Measurements from ENCODE around the gene ABHD17B.
A peak's percentile ranks its signal among the peaks of the same experiment; 100 is the strongest.
"Not testable (repeated sequence)": the region's sequence is repeated elsewhere in the genome, so short reads cannot be mapped to it uniquely, and the experiment has no call there.

Gene ABHD17B

GRCh38 chr9:71915495-71915894, 4.5 kb upstream of the ABHD17B start:
- DNase-seq (ENCODE audit: low read depth), result no peak

GRCh38 chr9:71911908-71912335, 929 bp upstream of the ABHD17B start:
- DNase-seq (ENCODE audit: low read depth), result no peak

DNA sequence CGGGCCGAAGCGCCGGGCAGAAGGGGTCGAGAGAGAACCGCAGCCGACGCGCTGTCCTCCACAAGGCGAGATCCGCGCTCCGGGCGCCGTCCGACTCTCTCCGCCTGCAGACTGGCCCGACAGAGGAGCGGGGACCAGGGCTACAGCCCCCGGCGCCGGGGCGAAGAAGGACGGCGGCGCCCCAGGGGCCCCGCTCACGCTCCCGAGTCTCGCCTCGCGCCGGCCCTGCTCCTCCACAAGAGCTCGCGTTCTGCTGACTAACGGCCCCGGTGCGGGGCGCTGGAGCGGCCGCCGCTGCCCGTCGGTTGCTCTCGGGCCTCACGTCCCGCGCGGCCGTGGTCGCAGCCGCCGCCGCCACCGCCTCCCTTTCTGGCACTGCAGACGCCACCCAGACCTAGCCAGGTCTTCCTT, 338 bp downstream of the ABHD17B start:
- no peak for DNase-seq (ENCODE audit: low read depth)

DNA sequence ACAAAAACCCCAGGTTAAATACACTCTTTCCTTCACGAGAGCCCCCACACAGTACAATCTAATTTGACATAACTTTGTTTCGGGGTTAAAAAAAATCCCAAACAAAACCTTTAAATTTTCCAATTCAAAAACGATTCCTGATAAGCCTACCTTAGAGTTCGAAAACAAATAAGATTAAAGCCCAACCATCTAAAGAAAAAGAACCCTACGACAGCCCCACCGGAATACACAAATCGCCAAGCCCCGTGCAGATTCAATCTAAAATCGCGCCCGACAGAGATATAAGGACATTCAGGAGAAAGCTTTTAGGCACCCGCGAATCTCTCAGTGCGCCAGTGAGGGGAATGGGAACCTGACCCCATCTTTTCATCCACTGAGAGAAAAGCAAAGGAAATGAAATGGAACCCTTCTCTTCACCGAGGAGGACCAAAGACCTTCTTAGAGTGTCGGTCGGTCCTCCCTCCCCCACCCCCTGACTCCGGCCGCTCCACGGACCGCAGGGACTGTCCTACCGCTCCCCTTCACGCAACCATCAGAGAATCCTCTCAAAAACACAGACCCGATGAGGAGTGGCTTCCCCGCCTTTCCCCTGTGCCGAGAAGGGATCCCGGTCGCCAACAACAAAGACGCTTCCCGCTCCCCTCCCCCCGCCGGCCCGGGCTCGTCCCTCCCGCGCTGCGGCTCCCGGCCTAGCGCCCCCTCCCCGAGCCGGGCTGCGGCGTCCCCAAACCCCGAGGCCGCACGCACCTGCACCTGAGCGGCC, 925 bp downstream of the ABHD17B start:
- peak; percentile 55 for DNase-seq (ENCODE audit: low read depth)

DNA sequence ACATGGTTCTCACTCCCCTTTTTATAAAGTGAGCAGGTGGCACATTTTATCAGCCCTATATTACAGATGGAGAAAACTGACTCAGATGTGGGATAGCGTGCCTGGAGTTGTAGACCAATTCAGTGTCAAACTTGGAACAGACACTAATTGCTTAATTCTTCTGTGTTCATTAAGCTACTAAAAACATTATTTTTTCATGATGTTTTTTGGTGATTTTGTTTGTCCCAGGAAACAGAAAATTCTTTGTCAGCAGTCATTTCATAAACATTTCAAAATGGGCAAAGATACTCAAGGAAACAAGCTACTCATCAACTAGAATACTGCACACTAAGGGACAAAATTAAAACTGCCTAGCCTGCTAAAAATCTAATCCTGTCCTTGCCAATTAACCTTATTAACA, 2.2 kb downstream of the ABHD17B start:
- no peak for DNase-seq (ENCODE audit: low read depth)

GRCh38 chr9:71904076-71904475, 6.9 kb downstream of the ABHD17B start:
- no peak for DNase-seq (ENCODE audit: low read depth)

DNA sequence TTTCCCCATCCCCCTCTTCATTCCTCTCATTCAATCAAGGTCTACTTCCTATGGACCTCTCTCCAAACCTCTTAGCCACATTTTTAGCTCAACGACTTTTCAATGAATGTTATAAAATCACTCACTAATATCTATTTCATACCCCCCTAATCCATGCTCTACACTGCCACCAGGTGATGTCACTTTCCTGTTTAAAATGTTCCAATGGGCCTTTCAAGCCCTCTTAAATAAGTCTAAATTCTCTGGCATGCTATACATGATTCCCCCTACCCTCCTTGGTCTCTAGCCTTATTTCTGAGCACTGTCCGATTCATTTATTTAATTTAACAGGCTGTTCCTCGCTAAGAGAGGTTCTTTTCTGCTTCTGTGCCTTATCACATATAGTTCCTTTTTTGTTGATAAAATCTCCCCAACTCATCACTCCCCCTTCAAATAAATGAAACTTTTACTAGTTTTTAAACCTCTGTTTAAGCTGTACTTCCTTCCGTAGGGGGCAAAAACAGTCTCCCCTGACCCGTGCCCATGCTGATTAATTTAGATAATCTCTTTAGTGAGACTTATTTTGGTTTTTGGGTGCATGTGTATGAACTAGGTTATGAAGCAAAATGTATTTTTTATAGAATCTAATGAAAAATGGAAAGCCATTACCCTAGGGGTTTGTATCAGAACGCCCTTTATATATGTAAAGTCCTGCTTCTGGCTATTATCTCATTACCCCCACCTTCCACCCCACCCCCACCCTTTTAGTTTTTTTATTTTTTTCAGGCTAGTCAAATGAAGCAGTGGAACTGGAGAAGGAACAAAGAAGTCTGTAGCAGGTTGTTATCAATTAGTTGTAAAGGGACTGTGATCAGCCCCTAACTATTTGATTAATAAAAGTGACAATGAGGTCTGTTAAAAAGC, 9.0 kb downstream of the ABHD17B start:
- DNase-seq (ENCODE audit: low read depth), result no peak

- DNase-seq (ENCODE audit: low read depth), result not testable (repeated sequence)
These were observed 12.2 kb downstream of the ABHD17B start for GRCh38 chr9:71898756-71899155.

GRCh38 chr9:71897577-71897976, 13.4 kb downstream of the ABHD17B start:
- no peak for DNase-seq (ENCODE audit: low read depth)

GRCh38 chr9:71896761-71897160, 14.2 kb downstream of the ABHD17B start:
- no peak for DNase-seq (ENCODE audit: low read depth)

GRCh38 chr9:71895955-71896354, 15.0 kb downstream of the ABHD17B start:
- DNase-seq (ENCODE audit: low read depth), result no peak

DNA sequence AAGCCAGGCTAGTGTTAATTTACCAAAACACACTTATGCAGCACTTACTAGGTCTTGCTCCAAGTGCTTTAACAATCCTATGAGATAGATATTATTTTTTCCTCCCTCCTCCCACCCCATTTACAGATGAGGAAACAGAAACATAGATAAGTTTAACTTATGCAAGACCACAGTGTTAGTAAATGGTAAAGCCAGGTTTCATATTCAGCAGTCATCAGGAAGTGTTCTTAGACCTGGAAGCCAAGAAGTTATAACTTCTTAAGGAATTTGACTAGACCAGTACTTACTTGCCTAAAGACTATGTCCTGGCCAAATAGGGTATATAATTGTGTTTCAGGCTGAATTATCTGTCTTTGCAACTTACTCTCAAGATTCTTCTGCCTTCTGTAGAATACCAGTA, 15.9 kb downstream of the ABHD17B start:
- DNase-seq (ENCODE audit: low read depth), result no peak

GRCh38 chr9:71891557-71892189, 19.3 kb downstream of the ABHD17B start:
- no peak for DNase-seq (ENCODE audit: low read depth)

DNA sequence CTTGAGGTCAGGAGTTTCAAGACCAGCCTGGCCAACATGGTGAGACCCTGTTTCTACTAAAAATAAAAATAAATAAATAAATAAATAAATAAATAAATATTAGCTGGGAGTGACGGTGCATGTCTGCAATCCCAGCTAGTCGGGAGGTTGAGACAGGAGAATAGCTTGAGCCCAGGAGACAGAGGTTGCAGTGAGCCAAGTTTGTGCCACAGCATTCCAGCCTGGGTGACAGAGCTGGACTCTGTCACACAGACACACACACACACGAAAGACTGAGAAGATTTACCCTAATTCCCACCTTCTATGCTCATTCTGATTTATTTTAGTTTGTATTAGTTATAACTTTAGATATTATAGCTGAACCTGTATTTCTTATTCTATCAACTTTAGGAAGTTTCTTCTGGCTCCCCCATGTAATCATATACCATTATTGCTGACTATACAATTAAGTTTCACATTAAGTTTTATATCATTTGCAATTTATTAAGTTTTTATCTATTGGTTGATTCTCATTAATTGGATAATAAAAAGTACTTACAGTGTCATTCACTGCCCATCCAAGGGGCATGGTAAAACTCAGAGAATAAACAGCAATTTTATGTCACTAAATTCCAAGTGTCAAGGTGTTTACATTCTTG, 20.8 kb downstream of the ABHD17B start:
- DNase-seq (ENCODE audit: low read depth), result no peak

- DNase-seq (ENCODE audit: low read depth), result no peak
These were observed 23.6 kb downstream of the ABHD17B start for GRCh38 chr9:71887362-71887761.

- no peak for DNase-seq (ENCODE audit: low read depth)
These were observed 24.5 kb downstream of the ABHD17B start for GRCh38 chr9:71886541-71886940.

GRCh38 chr9:71886015-71886414, 25.0 kb downstream of the ABHD17B start:
- no peak for DNase-seq (ENCODE audit: low read depth)

DNA sequence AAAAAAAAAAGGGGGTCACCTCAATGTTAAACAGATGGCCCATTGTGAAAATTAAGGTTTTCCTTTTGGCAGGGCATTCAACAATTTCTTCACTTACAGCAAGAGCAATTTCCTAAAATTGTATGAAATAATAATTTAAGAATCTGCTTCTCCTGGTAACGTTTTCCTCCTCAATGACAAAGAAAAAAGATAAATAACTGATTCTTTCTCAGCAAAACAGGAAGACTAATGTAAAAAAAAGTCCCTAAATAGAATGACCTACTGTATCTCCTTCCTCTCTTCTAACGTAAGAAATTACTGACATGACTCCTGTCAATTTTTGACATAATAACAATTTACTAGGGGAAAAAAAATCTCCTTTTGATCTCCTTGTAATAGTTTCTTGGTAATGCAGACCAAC, 25.5 kb downstream of the ABHD17B start:
- no peak for DNase-seq (ENCODE audit: low read depth)

DNA sequence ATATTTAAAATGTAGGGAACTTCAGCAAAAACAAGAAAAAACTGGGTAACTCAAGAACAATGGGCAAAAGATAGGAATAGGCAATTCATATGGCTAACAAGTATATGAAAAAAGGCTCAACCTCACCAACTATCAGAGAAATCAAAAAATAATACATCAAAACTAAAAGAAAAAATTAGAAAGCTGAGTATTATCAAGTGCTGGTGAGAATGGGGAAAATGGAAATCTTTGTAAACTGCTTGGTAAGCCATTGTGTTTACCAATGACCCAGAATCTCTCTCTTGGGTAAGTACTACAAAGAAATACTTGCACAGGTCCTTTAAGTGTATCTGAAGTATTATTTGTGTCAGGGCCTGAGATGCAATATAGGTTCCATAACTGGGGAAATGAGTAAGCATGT, 27.0 kb downstream of the ABHD17B start:
- DNase-seq (ENCODE audit: low read depth), result no peak

GRCh38 chr9:71879644-71880174, 31.3 kb downstream of the ABHD17B start:
- no peak for DNase-seq (ENCODE audit: low read depth)

DNA sequence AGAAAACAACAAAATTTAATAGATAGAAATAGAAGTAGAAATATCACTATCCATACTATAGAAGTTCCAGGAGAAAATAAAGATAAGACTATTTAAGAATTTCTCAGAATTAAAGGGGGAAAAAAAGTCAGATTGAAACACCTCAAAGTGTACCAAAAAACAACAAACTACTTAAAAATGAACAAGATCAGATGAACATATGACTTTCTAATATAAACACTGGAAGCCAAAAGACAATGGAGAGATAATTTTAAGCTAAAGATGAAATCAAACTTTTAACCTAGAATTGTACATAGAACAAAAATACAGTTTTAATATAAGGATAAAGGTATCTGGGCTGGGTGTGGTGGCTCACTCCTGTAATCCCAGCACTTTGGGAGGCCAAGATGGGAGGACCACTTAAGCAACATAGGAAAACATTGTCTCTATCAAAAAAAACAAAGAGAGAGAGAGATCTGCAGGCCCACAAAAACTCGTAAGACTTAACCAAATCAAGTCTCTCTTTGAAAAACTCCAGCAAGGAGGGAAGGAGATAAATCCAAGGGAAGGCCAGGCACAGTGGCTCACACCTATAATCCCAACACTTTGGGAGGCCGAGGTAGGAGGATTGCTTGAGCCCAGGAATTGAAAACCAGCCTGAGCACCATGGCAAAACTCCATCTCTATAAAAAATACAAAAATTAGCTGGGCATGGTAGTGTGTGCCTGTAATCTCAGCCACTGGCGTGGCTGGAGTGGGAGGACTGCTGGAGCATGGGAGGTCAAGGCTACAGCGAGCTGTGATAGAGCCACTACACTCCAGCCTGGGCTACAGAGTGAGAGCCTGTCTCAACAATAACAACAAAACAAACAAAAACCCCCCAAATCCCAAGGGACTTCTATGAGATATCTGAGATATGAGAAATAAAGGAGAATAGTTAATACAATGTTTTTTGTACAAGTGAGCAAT, 32.4 kb downstream of the ABHD17B start:
- DNase-seq (ENCODE audit: low read depth), result no peak
